Breast epithelium (tissue), 3 donors: ENCODE data around the gene AMPH.

Experiments
- POLR2AphosphoS5 ChIP-seq, 3 donors: sonication (generic); formaldehyde crosslinking; IDR thresholded peaks; one replicate each; pipeline ENCODE4 v1.6.1; 2017; ENCODE audit warnings: antibody characterized with exemption in 3 of 3
- TF ChIP-seq, protein P1 (sequence below), 3 donors: fragments of 450-650 bp; IDR thresholded peaks; one replicate each; pipeline ENCODE4 v1.5.1; 2016 to 2017; ENCODE audit warnings: antibody characterized with exemption in 3 of 3, mild to moderate bottlenecking in 3 of 3, moderate library complexity in 3 of 3

DNA sequence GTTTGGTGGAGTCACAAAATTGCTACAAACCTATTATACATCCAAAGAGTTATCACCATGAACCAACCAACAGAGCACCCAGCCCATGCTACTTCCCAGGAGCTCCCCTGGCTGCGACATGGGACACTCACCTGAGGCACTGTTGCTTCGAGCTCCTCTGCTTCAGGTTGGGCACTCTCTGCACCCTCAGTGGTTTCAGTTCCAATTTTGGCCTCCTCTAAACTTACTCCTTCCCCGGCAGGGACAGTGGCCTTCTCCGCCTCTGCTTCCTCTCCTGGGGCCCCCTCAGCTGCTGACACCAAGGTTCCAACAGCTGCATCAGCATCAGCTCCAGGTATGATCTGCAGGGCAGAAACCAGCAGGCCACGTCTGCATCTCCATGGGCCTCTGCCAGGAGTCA is 237.3 kb downstream of the AMPH start:
- TF ChIP-seq, protein P1, sequence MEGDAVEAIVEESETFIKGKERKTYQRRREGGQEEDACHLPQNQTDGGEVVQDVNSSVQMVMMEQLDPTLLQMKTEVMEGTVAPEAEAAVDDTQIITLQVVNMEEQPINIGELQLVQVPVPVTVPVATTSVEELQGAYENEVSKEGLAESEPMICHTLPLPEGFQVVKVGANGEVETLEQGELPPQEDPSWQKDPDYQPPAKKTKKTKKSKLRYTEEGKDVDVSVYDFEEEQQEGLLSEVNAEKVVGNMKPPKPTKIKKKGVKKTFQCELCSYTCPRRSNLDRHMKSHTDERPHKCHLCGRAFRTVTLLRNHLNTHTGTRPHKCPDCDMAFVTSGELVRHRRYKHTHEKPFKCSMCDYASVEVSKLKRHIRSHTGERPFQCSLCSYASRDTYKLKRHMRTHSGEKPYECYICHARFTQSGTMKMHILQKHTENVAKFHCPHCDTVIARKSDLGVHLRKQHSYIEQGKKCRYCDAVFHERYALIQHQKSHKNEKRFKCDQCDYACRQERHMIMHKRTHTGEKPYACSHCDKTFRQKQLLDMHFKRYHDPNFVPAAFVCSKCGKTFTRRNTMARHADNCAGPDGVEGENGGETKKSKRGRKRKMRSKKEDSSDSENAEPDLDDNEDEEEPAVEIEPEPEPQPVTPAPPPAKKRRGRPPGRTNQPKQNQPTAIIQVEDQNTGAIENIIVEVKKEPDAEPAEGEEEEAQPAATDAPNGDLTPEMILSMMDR (IDR thresholded peaks at IDR 0.05), result no peak
- TF ChIP-seq POLR2AphosphoS5 (IDR thresholded peaks at IDR 0.05), result no peak
